ENCODE results near the gene WTIP.

The WTIP gene

DNA sequence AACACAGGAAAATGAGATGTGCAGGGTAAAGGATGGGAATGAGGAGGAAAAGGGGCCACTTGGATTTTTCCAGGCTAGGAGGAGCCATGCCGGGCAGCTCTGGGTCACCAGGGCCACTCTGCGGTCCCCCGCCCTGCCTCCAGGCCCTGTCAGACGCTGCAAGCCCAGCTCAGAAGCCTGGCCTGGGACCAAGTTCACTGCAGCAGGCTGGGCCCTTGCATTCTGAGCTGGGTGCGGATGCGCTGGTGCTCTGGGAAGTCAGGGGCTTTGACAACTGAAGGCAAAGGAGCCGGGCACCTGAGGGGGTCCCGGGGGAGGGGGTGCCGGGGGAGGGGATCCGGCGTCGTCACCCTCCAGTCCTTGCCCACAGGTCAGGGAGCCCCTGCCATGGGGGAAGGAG lies 77.5 kb downstream of the WTIP start:
- TF ChIP-seq POLR2AphosphoS5 (IDR thresholded peaks at IDR 0.05; ENCODE audit: low read depth, low read length), result no peak
- TF ChIP-seq SIN3A (IDR thresholded peaks at IDR 0.05; ENCODE audit: borderline replicate concordance, insufficient read depth, low read length), result no peak
- TF ChIP-seq, protein P1, sequence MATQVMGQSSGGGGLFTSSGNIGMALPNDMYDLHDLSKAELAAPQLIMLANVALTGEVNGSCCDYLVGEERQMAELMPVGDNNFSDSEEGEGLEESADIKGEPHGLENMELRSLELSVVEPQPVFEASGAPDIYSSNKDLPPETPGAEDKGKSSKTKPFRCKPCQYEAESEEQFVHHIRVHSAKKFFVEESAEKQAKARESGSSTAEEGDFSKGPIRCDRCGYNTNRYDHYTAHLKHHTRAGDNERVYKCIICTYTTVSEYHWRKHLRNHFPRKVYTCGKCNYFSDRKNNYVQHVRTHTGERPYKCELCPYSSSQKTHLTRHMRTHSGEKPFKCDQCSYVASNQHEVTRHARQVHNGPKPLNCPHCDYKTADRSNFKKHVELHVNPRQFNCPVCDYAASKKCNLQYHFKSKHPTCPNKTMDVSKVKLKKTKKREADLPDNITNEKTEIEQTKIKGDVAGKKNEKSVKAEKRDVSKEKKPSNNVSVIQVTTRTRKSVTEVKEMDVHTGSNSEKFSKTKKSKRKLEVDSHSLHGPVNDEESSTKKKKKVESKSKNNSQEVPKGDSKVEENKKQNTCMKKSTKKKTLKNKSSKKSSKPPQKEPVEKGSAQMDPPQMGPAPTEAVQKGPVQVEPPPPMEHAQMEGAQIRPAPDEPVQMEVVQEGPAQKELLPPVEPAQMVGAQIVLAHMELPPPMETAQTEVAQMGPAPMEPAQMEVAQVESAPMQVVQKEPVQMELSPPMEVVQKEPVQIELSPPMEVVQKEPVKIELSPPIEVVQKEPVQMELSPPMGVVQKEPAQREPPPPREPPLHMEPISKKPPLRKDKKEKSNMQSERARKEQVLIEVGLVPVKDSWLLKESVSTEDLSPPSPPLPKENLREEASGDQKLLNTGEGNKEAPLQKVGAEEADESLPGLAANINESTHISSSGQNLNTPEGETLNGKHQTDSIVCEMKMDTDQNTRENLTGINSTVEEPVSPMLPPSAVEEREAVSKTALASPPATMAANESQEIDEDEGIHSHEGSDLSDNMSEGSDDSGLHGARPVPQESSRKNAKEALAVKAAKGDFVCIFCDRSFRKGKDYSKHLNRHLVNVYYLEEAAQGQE (IDR thresholded peaks at IDR 0.05; ENCODE audit: insufficient read depth in 1 of 2, low read depth in 2 of 2, low read length in 2 of 2), result no peak
- no peak for TF ChIP-seq FOXP2 (optimal IDR thresholded peaks at IDR 0.05; ENCODE audit: borderline replicate concordance, extremely low read depth, extremely low read length, insufficient read depth)
- no peak for TF ChIP-seq TAF1 (IDR thresholded peaks at IDR 0.05; ENCODE audit: borderline replicate concordance, insufficient read depth, low read length)

DNA sequence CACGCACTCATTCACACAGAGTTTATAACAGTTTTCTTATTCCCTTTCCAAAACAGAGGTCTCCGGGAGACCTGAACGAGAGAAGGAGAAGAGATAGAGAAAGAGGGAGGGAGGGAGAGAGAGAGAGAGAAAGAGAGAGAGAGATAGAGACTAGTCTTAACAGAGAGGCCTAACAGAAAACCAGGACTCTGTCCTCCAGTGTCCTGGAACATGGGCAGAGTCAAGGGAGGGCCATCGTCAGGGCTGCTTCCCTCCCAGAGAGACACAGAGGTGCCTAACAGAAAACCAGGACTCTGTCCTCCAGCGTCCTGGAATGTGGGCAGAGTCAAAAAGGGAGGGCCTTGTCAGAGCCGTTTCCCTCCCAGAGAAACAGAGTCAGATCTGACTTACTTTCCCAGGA lies 78.7 kb downstream of the WTIP start:
- TF ChIP-seq POLR2AphosphoS5 (IDR thresholded peaks at IDR 0.05; ENCODE audit: low read depth, low read length) (no peak), TAF1 (IDR thresholded peaks at IDR 0.05; ENCODE audit: borderline replicate concordance, insufficient read depth, low read length) (no peak), SIN3A (IDR thresholded peaks at IDR 0.05; ENCODE audit: borderline replicate concordance, insufficient read depth, low read length) (no peak), FOXP2 (optimal IDR thresholded peaks at IDR 0.05; ENCODE audit: borderline replicate concordance, extremely low read depth, extremely low read length, insufficient read depth) (no peak)
- TF ChIP-seq, protein P1 (IDR thresholded peaks at IDR 0.05; ENCODE audit: insufficient read depth in 1 of 2, low read depth in 2 of 2, low read length in 2 of 2), result no peak
